ENCODE data around the gene GHRH. TPM values are rescaled to one million over a fixed set of nuclear protein-coding genes. Genes with fewer than 3 reads are reported as not detected.

The GHRH gene
- total RNA-seq, 1 donor from 2014 or later: not detected

DNA sequence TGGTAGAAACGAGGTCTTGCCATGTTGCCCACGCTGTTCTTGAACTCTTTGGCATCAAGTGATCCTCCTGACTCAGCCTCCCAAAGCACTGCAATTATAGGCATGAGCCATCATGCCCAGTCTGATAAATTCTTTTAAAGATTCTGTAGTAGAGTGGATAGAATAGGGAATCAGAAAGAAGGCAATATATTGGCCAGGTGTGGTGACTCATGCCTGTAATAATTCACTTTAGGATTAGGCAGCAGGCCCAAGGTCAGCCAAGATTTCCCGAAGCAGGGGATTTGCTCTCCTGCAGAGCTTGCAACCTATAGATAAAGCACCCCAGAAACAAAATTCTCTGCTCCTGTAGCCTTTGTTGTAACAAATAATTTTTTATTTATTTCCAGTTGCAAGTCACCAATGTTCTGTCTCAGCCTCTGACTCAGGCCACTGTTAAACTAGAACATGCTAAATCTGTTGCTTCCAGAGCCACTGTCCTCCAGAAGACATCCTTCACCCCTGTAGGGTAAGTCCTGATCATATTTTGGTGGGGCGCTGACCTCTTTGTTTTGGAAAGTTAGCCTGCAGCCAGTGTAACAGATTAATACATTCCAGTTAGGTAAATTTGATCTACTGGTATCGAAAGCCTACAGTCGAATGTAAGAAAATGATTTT is 51.8 kb downstream of the GHRH start:
- Histone ChIP-seq H3K27me3 (no peaks in the 10 kb centered on the region), H3K4me1 (no peaks in the 10 kb centered on the region), H3K27ac (no peak overlapping the region), H3K36me3 (peaks cover 0 to 68% of the 10 kb centered on the region in 2 donors), H3K9me3 (no peaks in the 10 kb centered on the region), H3K4me3 (no peak overlapping the region)
- intact Hi-C loops (cut with DNase I): no loop called here
- no peak for DNase-seq (ENCODE audit: extremely low spot score in 2 of 2)
- TF ChIP-seq POLR2A (IDR thresholded peaks at IDR 0.05) (no peak), POLR2AphosphoS5 (IDR thresholded peaks at IDR 0.05; ENCODE audit: insufficient read depth in 1 of 2, low read depth in 1 of 2) (no peak)
- TF ChIP-seq, protein P1, sequence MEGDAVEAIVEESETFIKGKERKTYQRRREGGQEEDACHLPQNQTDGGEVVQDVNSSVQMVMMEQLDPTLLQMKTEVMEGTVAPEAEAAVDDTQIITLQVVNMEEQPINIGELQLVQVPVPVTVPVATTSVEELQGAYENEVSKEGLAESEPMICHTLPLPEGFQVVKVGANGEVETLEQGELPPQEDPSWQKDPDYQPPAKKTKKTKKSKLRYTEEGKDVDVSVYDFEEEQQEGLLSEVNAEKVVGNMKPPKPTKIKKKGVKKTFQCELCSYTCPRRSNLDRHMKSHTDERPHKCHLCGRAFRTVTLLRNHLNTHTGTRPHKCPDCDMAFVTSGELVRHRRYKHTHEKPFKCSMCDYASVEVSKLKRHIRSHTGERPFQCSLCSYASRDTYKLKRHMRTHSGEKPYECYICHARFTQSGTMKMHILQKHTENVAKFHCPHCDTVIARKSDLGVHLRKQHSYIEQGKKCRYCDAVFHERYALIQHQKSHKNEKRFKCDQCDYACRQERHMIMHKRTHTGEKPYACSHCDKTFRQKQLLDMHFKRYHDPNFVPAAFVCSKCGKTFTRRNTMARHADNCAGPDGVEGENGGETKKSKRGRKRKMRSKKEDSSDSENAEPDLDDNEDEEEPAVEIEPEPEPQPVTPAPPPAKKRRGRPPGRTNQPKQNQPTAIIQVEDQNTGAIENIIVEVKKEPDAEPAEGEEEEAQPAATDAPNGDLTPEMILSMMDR (IDR thresholded peaks at IDR 0.05): no peak

DNA sequence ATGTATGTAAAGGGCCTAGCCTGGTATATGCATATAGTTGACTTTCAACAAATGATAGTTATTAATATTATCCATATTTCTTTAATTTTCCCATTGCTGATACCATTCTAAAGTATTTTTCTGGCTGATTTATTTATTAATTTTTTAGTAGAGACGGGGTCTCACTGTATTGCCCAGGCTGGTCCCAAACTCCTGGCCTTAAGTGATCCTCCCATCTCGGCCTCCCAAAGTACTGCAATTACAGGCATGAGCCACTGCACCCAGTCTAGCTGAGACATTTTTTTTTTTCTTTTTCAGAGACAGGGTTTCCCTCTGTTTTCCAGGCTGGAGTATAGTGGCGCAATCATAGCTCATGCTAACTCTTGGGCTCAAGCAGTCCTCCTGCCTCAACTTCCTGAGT is 52.4 kb downstream of the GHRH start:
- Histone ChIP-seq H3K27me3 (no peaks in the 10 kb centered on the region), H3K27ac (no peak overlapping the region), H3K36me3 (peaks cover 0 to 74% of the 10 kb centered on the region in 2 donors), H3K4me1 (no peaks in the 10 kb centered on the region), H3K9me3 (no peaks in the 10 kb centered on the region), H3K4me3 (no peak overlapping the region)
- DNase-seq (ENCODE audit: extremely low spot score in 2 of 2): no peak
- intact Hi-C loops (cut with DNase I): no loop called here
- TF ChIP-seq, protein P1 (IDR thresholded peaks at IDR 0.05): no peak
- TF ChIP-seq POLR2AphosphoS5 (IDR thresholded peaks at IDR 0.05; ENCODE audit: insufficient read depth in 1 of 2, low read depth in 1 of 2): no peak
- no peak for TF ChIP-seq POLR2A (IDR thresholded peaks at IDR 0.05)

- intact Hi-C loops (cut with DNase I): no loop called here
- Histone ChIP-seq H3K4me3 (no peak overlapping the region), H3K36me3 (peaks cover 0 to 64% of the 10 kb centered on the region in 2 donors), H3K27ac (no peak overlapping the region), H3K27me3 (no peaks in the 10 kb centered on the region), H3K9me3 (no peaks in the 10 kb centered on the region), H3K4me1 (peaks cover 8% of the 10 kb centered on the region)
- TF ChIP-seq POLR2AphosphoS5 (IDR thresholded peaks at IDR 0.05; ENCODE audit: insufficient read depth in 1 of 2, low read depth in 1 of 2): no peak
- TF ChIP-seq, protein P1 (IDR thresholded peaks at IDR 0.05): no peak
- no peak for DNase-seq (ENCODE audit: extremely low spot score in 2 of 2)
Observed at GRCh38 chr20:37207171-37207570, 54.4 kb downstream of the GHRH start.

- TF ChIP-seq POLR2AphosphoS5 (IDR thresholded peaks at IDR 0.05; ENCODE audit: insufficient read depth in 1 of 2, low read depth in 1 of 2) (no peak), POLR2A (IDR thresholded peaks at IDR 0.05) (no peak)
- TF ChIP-seq, protein P1 (IDR thresholded peaks at IDR 0.05): no peak
- DNase-seq (ENCODE audit: extremely low spot score in 2 of 2): no peak
- Histone ChIP-seq H3K9me3 (no peaks in the 10 kb centered on the region), H3K36me3 (peaks cover 0 to 55% of the 10 kb centered on the region in 2 donors), H3K27ac (no peak overlapping the region), H3K27me3 (no peaks in the 10 kb centered on the region), H3K4me1 (peaks cover 14% of the 10 kb centered on the region), H3K4me3 (no peak overlapping the region)
- intact Hi-C loops (cut with DNase I): no loop called here
Observed at GRCh38 chr20:37205794-37206193, 55.8 kb downstream of the GHRH start.

- Histone ChIP-seq H3K36me3 (peaks cover 0 to 61% of the 10 kb centered on the region in 2 donors), H3K27me3 (no peaks in the 10 kb centered on the region), H3K9me3 (no peaks in the 10 kb centered on the region), H3K27ac (no peak overlapping the region), H3K4me1 (peaks cover 14% of the 10 kb centered on the region), H3K4me3 (no peak overlapping the region)
- no peak for DNase-seq (ENCODE audit: extremely low spot score in 2 of 2)
- TF ChIP-seq, protein P1 (IDR thresholded peaks at IDR 0.05): no peak
- TF ChIP-seq POLR2A (IDR thresholded peaks at IDR 0.05): no peak
- no peak for TF ChIP-seq POLR2AphosphoS5 (IDR thresholded peaks at IDR 0.05; ENCODE audit: insufficient read depth in 1 of 2, low read depth in 1 of 2)
- intact Hi-C loops (cut with DNase I): no loop called here
Observed at GRCh38 chr20:37205130-37205529, 56.5 kb downstream of the GHRH start.

All from vagina (tissue), 2 donors.